SU-DHL-6 (cell line): ENCODE data around the gene KRT2.

Experiments used
- H2AFZ ChIP-seq: fragments of 200-600 bp; sonication (generic); 2 replicates; pipeline ENCODE4 v1.6.1; 2014; ENCODE audit warnings: low read depth, mild to moderate bottlenecking, moderate library complexity, mixed read lengths, antibody characterized with exemption, low read length; ENCODE audit not compliant: severe bottlenecking
- H3F3A ChIP-seq: fragments of 200-600 bp; shearing (Covaris generic); 2 replicates; pipeline ENCODE4 v1.6.0; 2016; ENCODE audit warnings: antibody characterized with exemption, mild to moderate bottlenecking; ENCODE audit not compliant: insufficient read depth
- H3K27ac ChIP-seq: fragments of 200-600 bp; sonication (generic); 2 replicates; pipeline ENCODE4 v1.5.1; 2016; ENCODE audit warnings: low read depth, mild to moderate bottlenecking, low read length, moderate library complexity, mixed read lengths
- H3K27me3 ChIP-seq: fragments of 200-600 bp; sonication (generic), shearing (Covaris generic); 2 replicates; pipeline ENCODE4 v1.6.0; 2014; ENCODE audit warnings: mild to moderate bottlenecking, low read length
- H3K36me3 ChIP-seq: fragments of 200-600 bp; sonication (generic); 2 replicates; pipeline ENCODE4 v1.6.1; 2014; ENCODE audit warnings: mild to moderate bottlenecking, low read length, mixed read lengths
- H3K4me2 ChIP-seq: fragments of 300-600, 200-600 bp; shearing (Covaris generic), sonication (generic); 2 replicates; pipeline ENCODE4 v1.6.0; 2014; ENCODE audit warnings: low read length, low read depth, mild to moderate bottlenecking; ENCODE audit not compliant: poor library complexity, severe bottlenecking
- H3K4me3 ChIP-seq: fragments of 200-600 bp; sonication (generic); 2 replicates; pipeline ENCODE4 v1.5.1; 2014; ENCODE audit warnings: antibody characterized with exemption, low read length, mild to moderate bottlenecking, mixed read lengths; ENCODE audit not compliant: insufficient read depth, poor library complexity, severe bottlenecking
- H3K79me2 ChIP-seq: fragments of 200-600 bp; sonication (generic); 2 replicates; pipeline ENCODE4 v1.6.1; 2014; ENCODE audit warnings: mild to moderate bottlenecking, low read length, moderate library complexity; ENCODE audit not compliant: insufficient read depth
- H3K9ac ChIP-seq: fragments of 200-600 bp; sonication (generic); 2 replicates; pipeline ENCODE4 v1.7.0; 2014; ENCODE audit warnings: mild to moderate bottlenecking, low read length
- H3K9me2 ChIP-seq: fragments of 200-600 bp; sonication (generic); replicated peaks from 2 replicates; pipeline ENCODE4 v1.6.1; 2014; ENCODE audit warnings: low read length; ENCODE audit not compliant: insufficient read depth
- H3K9me3 ChIP-seq: fragments of 200-600 bp; sonication (generic); 2 replicates; pipeline ENCODE4 v1.6.1; 2014; ENCODE audit warnings: low read length, mixed read lengths; ENCODE audit not compliant: insufficient read depth
- H4K20me1 ChIP-seq: fragments of 200-600 bp; sonication (generic); 2 replicates; pipeline ENCODE4 v1.6.1; 2014; ENCODE audit warnings: low read depth, mild to moderate bottlenecking, antibody characterized with exemption, low read length, moderate library complexity, mixed read lengths
- EZH2phosphoT487 ChIP-seq: fragments of 200-600 bp; sonication (generic), shearing (Covaris generic); conservative IDR thresholded peaks from 2 replicates; pipeline ENCODE4 v1.6.1; 2018; ENCODE audit warnings: mild to moderate bottlenecking, antibody characterized with exemption, low read length, moderate library complexity, mixed read lengths
- TF ChIP-seq, protein P1 (sequence below): fragments of 200-600 bp; sonication (generic); IDR thresholded peaks from one replicate; pipeline ENCODE4 v1.5.1; 2017; ENCODE audit warnings: antibody characterized with exemption, mild to moderate bottlenecking, low read length, moderate library complexity; ENCODE audit not compliant: insufficient read depth, poor library complexity, severe bottlenecking

The KRT2 gene

DNA sequence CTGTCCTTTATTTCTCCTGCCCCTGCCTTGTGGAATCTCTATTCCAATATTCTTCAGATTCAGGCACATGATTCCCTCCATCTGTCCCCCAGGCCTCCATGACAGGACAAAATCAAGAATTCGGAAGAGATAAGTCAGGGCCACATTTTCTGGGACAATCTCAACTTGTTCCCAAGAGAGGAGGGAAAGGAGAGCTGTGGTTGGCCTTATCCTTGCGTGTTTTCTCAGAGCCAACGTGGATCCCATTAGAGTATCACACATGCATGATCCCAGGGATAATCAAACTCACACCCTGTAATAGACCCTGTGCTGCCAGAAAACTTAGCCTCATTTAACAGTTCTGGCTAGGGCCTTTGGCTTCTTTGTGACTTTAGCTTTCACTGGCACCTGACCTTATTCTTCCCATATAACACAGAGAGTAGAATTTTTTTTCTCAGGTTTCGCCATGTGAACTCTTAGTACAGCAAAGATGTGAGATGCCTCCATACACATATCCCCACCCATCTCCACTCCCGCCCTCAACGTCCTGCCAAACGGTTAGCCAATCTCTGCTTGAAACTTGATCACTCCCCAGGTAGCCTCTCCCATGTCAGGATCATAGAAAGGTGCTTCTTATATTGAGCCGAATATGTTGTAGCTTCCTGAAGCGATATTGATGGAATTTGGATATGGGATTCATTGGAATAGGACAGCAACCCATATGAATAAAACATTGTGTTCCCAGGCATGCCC lies 34.9 kb upstream of the KRT2 start:
- Histone ChIP-seq H3K4me3 (no peak overlapping the region), H4K20me1 (no peaks in the 10 kb centered on the region), H3K9me2 (no peaks in the 10 kb centered on the region), H3K36me3 (no peaks in the 10 kb centered on the region), H3K79me2 (no peaks in the 10 kb centered on the region), H2AFZ (no peak overlapping the region), H3K9ac (no peak overlapping the region), H3K9me3 (no peaks in the 10 kb centered on the region), H3K27ac (no peak overlapping the region), H3F3A (no peaks in the 10 kb centered on the region), H3K4me2 (no peak overlapping the region), H3K27me3 (no peaks in the 10 kb centered on the region)
- TF ChIP-seq, protein P1, sequence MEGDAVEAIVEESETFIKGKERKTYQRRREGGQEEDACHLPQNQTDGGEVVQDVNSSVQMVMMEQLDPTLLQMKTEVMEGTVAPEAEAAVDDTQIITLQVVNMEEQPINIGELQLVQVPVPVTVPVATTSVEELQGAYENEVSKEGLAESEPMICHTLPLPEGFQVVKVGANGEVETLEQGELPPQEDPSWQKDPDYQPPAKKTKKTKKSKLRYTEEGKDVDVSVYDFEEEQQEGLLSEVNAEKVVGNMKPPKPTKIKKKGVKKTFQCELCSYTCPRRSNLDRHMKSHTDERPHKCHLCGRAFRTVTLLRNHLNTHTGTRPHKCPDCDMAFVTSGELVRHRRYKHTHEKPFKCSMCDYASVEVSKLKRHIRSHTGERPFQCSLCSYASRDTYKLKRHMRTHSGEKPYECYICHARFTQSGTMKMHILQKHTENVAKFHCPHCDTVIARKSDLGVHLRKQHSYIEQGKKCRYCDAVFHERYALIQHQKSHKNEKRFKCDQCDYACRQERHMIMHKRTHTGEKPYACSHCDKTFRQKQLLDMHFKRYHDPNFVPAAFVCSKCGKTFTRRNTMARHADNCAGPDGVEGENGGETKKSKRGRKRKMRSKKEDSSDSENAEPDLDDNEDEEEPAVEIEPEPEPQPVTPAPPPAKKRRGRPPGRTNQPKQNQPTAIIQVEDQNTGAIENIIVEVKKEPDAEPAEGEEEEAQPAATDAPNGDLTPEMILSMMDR = no peak
- no peak for TF ChIP-seq EZH2phosphoT487

DNA sequence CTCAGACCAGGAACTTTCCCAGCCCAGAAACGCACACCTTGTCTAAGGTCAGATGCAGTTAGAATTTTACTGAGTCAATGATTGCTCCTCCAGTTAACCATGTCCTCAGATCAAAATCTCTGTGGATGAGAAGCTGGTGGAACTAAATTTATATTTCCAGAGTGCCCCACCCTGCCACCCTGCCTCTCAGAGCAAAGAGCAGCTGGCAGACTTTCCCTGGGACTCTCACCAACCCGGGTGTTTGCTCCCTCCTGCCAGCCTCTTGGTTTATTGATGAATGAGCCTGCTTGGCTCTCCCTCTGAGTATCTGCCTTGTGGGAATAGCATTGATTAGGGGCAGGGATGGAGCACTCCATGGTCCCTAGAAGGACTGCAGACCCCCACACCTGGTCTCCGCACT lies 34.1 kb upstream of the KRT2 start:
- no peaks in the 10 kb centered on the region for H3F3A ChIP-seq
- H3K27me3 ChIP-seq = no peaks in the 10 kb centered on the region
- H3K4me3 ChIP-seq = no peak overlapping the region
- no peak overlapping the region for H3K27ac ChIP-seq
- H3K9ac ChIP-seq = no peak overlapping the region
- no peaks in the 10 kb centered on the region for H3K9me3 ChIP-seq
- TF ChIP-seq, protein P1 = no peak
- TF ChIP-seq EZH2phosphoT487 = no peak
- H3K79me2 ChIP-seq = no peaks in the 10 kb centered on the region
- no peak overlapping the region for H2AFZ ChIP-seq
- H3K36me3 ChIP-seq = no peaks in the 10 kb centered on the region
- H3K4me2 ChIP-seq = no peak overlapping the region
- H3K9me2 ChIP-seq = no peaks in the 10 kb centered on the region
- H4K20me1 ChIP-seq = no peaks in the 10 kb centered on the region

DNA sequence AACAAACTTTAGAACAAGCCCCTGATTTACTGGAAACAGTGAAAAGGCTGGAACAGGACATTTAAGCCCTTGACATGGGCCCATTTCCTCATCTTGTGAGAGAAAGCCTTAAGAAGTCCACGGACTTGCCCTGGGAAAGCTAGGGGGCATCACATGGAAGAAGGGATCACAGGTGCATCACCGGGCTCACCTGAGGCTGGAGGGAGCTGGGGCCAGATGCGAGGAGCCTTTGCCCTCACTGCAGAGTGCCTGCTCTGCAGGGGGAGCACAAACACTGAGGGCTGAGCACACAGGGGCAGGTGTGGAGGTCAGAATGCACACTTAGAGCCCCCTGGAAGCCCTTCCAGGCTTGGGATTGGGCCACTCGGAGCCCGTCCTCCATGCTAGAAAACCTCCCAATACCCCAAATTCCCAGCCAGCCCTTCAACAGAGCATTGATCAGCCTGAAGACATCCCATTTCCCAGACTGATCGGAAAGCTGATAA lies 33.4 kb upstream of the KRT2 start:
- H3K9me3 ChIP-seq = no peaks in the 10 kb centered on the region
- H3K9me2 ChIP-seq = no peaks in the 10 kb centered on the region
- no peak overlapping the region for H3K9ac ChIP-seq
- H3K4me2 ChIP-seq = no peak overlapping the region
- H3K27ac ChIP-seq = no peak overlapping the region
- H3F3A ChIP-seq = no peaks in the 10 kb centered on the region
- no peaks in the 10 kb centered on the region for H4K20me1 ChIP-seq
- H3K27me3 ChIP-seq = no peaks in the 10 kb centered on the region
- TF ChIP-seq EZH2phosphoT487 = no peak
- TF ChIP-seq, protein P1 = no peak
- no peaks in the 10 kb centered on the region for H3K36me3 ChIP-seq
- no peaks in the 10 kb centered on the region for H3K79me2 ChIP-seq
- H2AFZ ChIP-seq = no peak overlapping the region
- no peak overlapping the region for H3K4me3 ChIP-seq
